Uterus (tissue), 4 donors: ENCODE measurements around the gene ARHGAP44. TPM values are rescaled to one million over a fixed set of nuclear protein-coding genes. Genes with fewer than 3 reads are reported as not detected.

Experiments used
- DNase-seq, 2 donors: peaks; one replicate each; pipeline ENCODE4 v3.0.0-alpha.2; 2019 to 2020
- H3K27ac ChIP-seq, 2 donors: fragments of 200-600 bp; sonication (generic); 1 replicate in 1 of 2; 2 replicates in 1 of 2; pipeline ENCODE4 v1.5.1; 2016 to 2018
- H3K27me3 ChIP-seq, 2 donors: fragments of 200-600 bp; sonication (generic); one replicate each; pipeline ENCODE4 v1.5.1; 2018 to 2019; ENCODE audit warnings: control low read depth in 1 of 2
- H3K36me3 ChIP-seq, 2 donors: fragments of 200-600 bp; sonication (generic); one replicate each; pipeline ENCODE4 v1.5.1; 2019; ENCODE audit warnings: control low read depth in 1 of 2
- H3K4me1 ChIP-seq, 2 donors: fragments of 200-600 bp; sonication (generic); one replicate each; pipeline ENCODE4 v1.5.1; 2018 to 2019; ENCODE audit warnings: control low read depth in 1 of 2
- H3K4me3 ChIP-seq, 2 donors: fragments of 200-600 bp; sonication (generic); 1 replicate in 1 of 2; 2 replicates in 1 of 2; pipeline ENCODE4 v1.5.1; 2018 to 2019; ENCODE audit warnings: mild to moderate bottlenecking in 1 of 2
- H3K9me3 ChIP-seq, 2 donors: fragments of 200-600 bp; sonication (generic); one replicate each; pipeline ENCODE4 v1.5.1; 2019; ENCODE audit warnings: control low read depth in 1 of 2
- CTCF ChIP-seq, 4 experiments: fragments of 200-600 bp in 2 of 4; fragments of 450-650 bp in 2 of 4; sonication (generic) in 2 of 4; IDR thresholded peaks; one replicate each; pipeline ENCODE4 v1.5.1; 2016 to 2019; ENCODE audit warnings: antibody characterized with exemption in 4 of 4, mild to moderate bottlenecking in 2 of 4, moderate library complexity in 1 of 4
- POLR2A ChIP-seq, 2 donors: fragments of 450-650 bp; IDR thresholded peaks; one replicate each; pipeline ENCODE4 v1.6.1; 2016; ENCODE audit warnings: antibody characterized with exemption in 2 of 2, mild to moderate bottlenecking in 1 of 2, moderate library complexity in 1 of 2
- intact Hi-C: fragments of 100-400 bp; cut with DNase I; formaldehyde crosslinking; loops from one replicate; pipeline ENCODE4 v1.15.1; 2023; ENCODE audit warnings: low total_unique reads
- total RNA-seq, 4 donors: library from RNA; depleted of rRNA in 3 of 4; stranded (reverse); fragments of >200 nt in 3 of 4; gene quantifications; one replicate each; pipeline versions ENCODE4 v1.1.0 to v1.2.4, GENCODE V29; 2014 to 2023
- donor health status: DM: yes; HTN: yes; CAD: no.

The ARHGAP44 gene
- total RNA-seq, 4 donors from 2014 or later: 2.6 to 19.1 (median 13.2) TPM

- Histone ChIP-seq H3K27ac (no peak overlapping the region), H3K9me3 (no peaks in the 10 kb centered on the region), H3K27me3 (no peaks in the 10 kb centered on the region), H3K4me1 (no peaks in the 10 kb centered on the region), H3K4me3 (no peak overlapping the region), H3K36me3 (no peaks in the 10 kb centered on the region)
- intact Hi-C loops: no loop called here
- TF ChIP-seq POLR2A (IDR thresholded peaks at IDR 0.05) (no peak), CTCF (IDR thresholded peaks at IDR 0.05) (no peak)
- no peak for DNase-seq
Measured at GRCh38 chr17:12964162-12964561, 174.9 kb downstream of the ARHGAP44 start.

GRCh38 chr17:12964840-12965239 lies 175.5 kb downstream of the ARHGAP44 start:
- intact Hi-C loops: no loop called here
- DNase-seq: no peak
- H3K27me3 ChIP-seq: no peaks in the 10 kb centered on the region
- H3K36me3 ChIP-seq: no peaks in the 10 kb centered on the region
- no peak overlapping the region for H3K27ac ChIP-seq
- no peak overlapping the region for H3K4me3 ChIP-seq
- H3K4me1 ChIP-seq: no peaks in the 10 kb centered on the region
- H3K9me3 ChIP-seq: no peaks in the 10 kb centered on the region
- TF ChIP-seq POLR2A (IDR thresholded peaks at IDR 0.05) (no peak), CTCF (IDR thresholded peaks at IDR 0.05) (no peak)

- Histone ChIP-seq H3K4me3 (no peak overlapping the region), H3K9me3 (no peaks in the 10 kb centered on the region), H3K27ac (no peak overlapping the region), H3K27me3 (no peaks in the 10 kb centered on the region), H3K36me3 (no peaks in the 10 kb centered on the region), H3K4me1 (no peaks in the 10 kb centered on the region)
- DNase-seq: no peak
- no peak for TF ChIP-seq CTCF (IDR thresholded peaks at IDR 0.05)
- TF ChIP-seq POLR2A (IDR thresholded peaks at IDR 0.05): no peak
- intact Hi-C loops: no loop called here
Measured at GRCh38 chr17:12965988-12966387, 176.7 kb downstream of the ARHGAP44 start.

GRCh38 chr17:12966413-12966812 lies 177.1 kb downstream of the ARHGAP44 start:
- intact Hi-C loops: no loop called here
- TF ChIP-seq POLR2A (IDR thresholded peaks at IDR 0.05) (no peak), CTCF (IDR thresholded peaks at IDR 0.05) (no peak)
- Histone ChIP-seq H3K27ac (no peak overlapping the region), H3K27me3 (no peaks in the 10 kb centered on the region), H3K4me3 (no peak overlapping the region), H3K36me3 (no peaks in the 10 kb centered on the region), H3K9me3 (no peaks in the 10 kb centered on the region), H3K4me1 (no peaks in the 10 kb centered on the region)
- DNase-seq: no peak

GRCh38 chr17:12967962-12968361 lies 178.7 kb downstream of the ARHGAP44 start:
- DNase-seq: no peak
- intact Hi-C loops: no loop called here
- H3K27me3 ChIP-seq: no peaks in the 10 kb centered on the region
- H3K4me3 ChIP-seq: no peak overlapping the region
- no peaks in the 10 kb centered on the region for H3K4me1 ChIP-seq
- H3K36me3 ChIP-seq: no peaks in the 10 kb centered on the region
- TF ChIP-seq CTCF (IDR thresholded peaks at IDR 0.05) (no peak), POLR2A (IDR thresholded peaks at IDR 0.05) (no peak)
- no peak overlapping the region for H3K27ac ChIP-seq
- H3K9me3 ChIP-seq: no peaks in the 10 kb centered on the region
